ENCODE results near the gene C14orf180. TPM values are rescaled to one million over a fixed set of nuclear protein-coding genes. Genes with fewer than 3 reads are reported as not detected.

C14orf180 gene
- total RNA-seq, 1 experiment from 2014 or later, result not detected

- intact Hi-C loops (cut with micrococcal nuclease; ENCODE audit: unreplicated experiment), result no loop called here
- Histone ChIP-seq H3K4me2 (no peak overlapping the region), H3K9me2 (ENCODE audit: insufficient read depth) (no peaks in the 10 kb centered on the region), H3K9me3 (ENCODE audit: insufficient read depth, low read depth) (no peaks in the 10 kb centered on the region), H3K4me3 (no peak overlapping the region), H3K27ac (no peak overlapping the region), H3K36me3 (ENCODE audit: low read depth) (no peaks in the 10 kb centered on the region), H3K79me2 (ENCODE audit: low read depth) (no peaks in the 10 kb centered on the region), H3K27me3 (ENCODE audit: insufficient read depth, low read depth) (peaks cover 86% of the 10 kb centered on the region), H3K4me1 (replicated peaks; ENCODE audit: insufficient read depth) (no peaks in the 10 kb centered on the region), H4K20me1 (ENCODE audit: insufficient read depth) (no peaks in the 10 kb centered on the region; the same call in 1 of the 2 replicates), H2AFZ (no peak overlapping the region), H3F3A (ENCODE audit: insufficient read depth, low read depth) (no peaks in the 10 kb centered on the region)
- BruUV-seq (replicated peaks), result no TSS peak
- no peak for DNase-seq
- ChIA-PET CTCF (no interaction called here), POLR2A (ENCODE audit: unreplicated experiment) (no interaction called here)
- TF ChIP-seq EZH2 (IDR thresholded peaks at IDR 0.05; ENCODE audit: low read depth), result no peak
- TF ChIP-seq, protein P1, sequence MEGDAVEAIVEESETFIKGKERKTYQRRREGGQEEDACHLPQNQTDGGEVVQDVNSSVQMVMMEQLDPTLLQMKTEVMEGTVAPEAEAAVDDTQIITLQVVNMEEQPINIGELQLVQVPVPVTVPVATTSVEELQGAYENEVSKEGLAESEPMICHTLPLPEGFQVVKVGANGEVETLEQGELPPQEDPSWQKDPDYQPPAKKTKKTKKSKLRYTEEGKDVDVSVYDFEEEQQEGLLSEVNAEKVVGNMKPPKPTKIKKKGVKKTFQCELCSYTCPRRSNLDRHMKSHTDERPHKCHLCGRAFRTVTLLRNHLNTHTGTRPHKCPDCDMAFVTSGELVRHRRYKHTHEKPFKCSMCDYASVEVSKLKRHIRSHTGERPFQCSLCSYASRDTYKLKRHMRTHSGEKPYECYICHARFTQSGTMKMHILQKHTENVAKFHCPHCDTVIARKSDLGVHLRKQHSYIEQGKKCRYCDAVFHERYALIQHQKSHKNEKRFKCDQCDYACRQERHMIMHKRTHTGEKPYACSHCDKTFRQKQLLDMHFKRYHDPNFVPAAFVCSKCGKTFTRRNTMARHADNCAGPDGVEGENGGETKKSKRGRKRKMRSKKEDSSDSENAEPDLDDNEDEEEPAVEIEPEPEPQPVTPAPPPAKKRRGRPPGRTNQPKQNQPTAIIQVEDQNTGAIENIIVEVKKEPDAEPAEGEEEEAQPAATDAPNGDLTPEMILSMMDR (conservative IDR thresholded peaks at IDR 0.05), result no peak
Observed at GRCh38 chr14:104600141-104600643, 20.6 kb downstream of the C14orf180 start.

DNA sequence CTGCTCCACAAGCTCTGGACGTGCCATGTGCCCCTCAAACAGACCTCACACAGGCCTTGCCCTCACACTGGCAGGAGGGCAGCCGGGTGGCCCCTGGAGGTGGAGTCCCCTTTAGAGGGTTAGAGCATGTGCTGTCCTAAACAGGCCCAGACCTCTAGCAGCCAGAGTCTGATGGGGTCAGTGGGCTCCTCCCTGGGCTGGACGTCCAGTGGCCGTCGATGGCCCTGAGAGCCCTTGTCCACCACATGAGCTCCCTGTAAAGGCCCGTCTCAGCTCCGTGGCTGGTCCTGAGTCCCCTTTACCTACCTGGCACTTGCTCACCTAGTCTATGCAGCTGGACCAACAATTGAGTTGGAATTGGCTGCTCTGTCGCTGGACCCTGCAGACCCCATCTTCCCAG, 21.2 kb downstream of the C14orf180 start:
- H3K27ac ChIP-seq, result no peak overlapping the region
- H3K27me3 ChIP-seq (ENCODE audit: insufficient read depth, low read depth), result peaks cover 86% of the 10 kb centered on the region
- H4K20me1 ChIP-seq (ENCODE audit: insufficient read depth), result no peaks in the 10 kb centered on the region; the same call in 1 of the 2 replicates
- H3K9me3 ChIP-seq (ENCODE audit: insufficient read depth, low read depth), result no peaks in the 10 kb centered on the region
- H3K36me3 ChIP-seq (ENCODE audit: low read depth), result no peaks in the 10 kb centered on the region
- DNase-seq, result no peak
- intact Hi-C loops (cut with micrococcal nuclease; ENCODE audit: unreplicated experiment), result no loop called here
- no peaks in the 10 kb centered on the region for H3K79me2 ChIP-seq (ENCODE audit: low read depth)
- no peak overlapping the region for H3K4me2 ChIP-seq
- H3K4me3 ChIP-seq, result no peak overlapping the region
- POLR2A ChIA-PET (ENCODE audit: unreplicated experiment), result no interaction called here
- no peak for TF ChIP-seq EZH2 (IDR thresholded peaks at IDR 0.05; ENCODE audit: low read depth)
- TF ChIP-seq, protein P1 (conservative IDR thresholded peaks at IDR 0.05), result no peak
- no peaks in the 10 kb centered on the region for H3K9me2 ChIP-seq (ENCODE audit: insufficient read depth)
- no peaks in the 10 kb centered on the region for H3F3A ChIP-seq (ENCODE audit: insufficient read depth, low read depth)
- no TSS peak for BruUV-seq (replicated peaks)
- CTCF ChIA-PET, result no interaction called here
- no peaks in the 10 kb centered on the region for H3K4me1 ChIP-seq (replicated peaks; ENCODE audit: insufficient read depth)
- H2AFZ ChIP-seq, result no peak overlapping the region

DNA sequence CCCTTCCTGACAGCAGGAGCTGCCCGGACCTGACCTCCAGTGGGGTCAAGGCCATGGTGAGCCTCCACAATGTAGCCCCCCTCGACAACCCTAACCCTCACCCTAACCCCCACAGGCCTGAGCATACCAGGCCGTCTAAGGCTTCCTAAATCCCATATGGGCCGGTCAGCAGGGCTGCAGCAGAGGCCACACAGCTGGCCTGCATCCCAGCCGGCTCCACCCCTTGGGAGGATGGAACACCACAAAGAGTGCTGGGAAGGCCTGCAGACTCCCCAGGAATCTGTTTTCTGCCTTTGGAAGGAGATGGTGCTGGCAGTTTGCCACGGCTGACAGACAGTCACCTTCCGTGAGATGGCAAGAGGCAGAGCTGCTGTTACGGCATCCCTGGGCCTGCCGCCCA, 22.2 kb downstream of the C14orf180 start:
- CTCF ChIA-PET, result no interaction called here
- POLR2A ChIA-PET (ENCODE audit: unreplicated experiment), result no interaction called here
- no peak overlapping the region for H3K27ac ChIP-seq
- H3K4me3 ChIP-seq, result no peak overlapping the region
- no peak overlapping the region for H2AFZ ChIP-seq
- H3K4me2 ChIP-seq, result no peak overlapping the region
- no peaks in the 10 kb centered on the region for H3K79me2 ChIP-seq (ENCODE audit: low read depth)
- no peaks in the 10 kb centered on the region for H3K9me2 ChIP-seq (ENCODE audit: insufficient read depth)
- no peak for TF ChIP-seq EZH2 (IDR thresholded peaks at IDR 0.05; ENCODE audit: low read depth)
- TF ChIP-seq, protein P1 (conservative IDR thresholded peaks at IDR 0.05), result no peak
- no peak for DNase-seq
- H3K4me1 ChIP-seq (replicated peaks; ENCODE audit: insufficient read depth), result no peaks in the 10 kb centered on the region
- H3K36me3 ChIP-seq (ENCODE audit: low read depth), result no peaks in the 10 kb centered on the region
- intact Hi-C loops (cut with micrococcal nuclease; ENCODE audit: unreplicated experiment), result no loop called here
- H3K27me3 ChIP-seq (ENCODE audit: insufficient read depth, low read depth), result peaks cover 85% of the 10 kb centered on the region
- no peaks in the 10 kb centered on the region for H3K9me3 ChIP-seq (ENCODE audit: insufficient read depth, low read depth)
- no peaks in the 10 kb centered on the region; the same call in 1 of the 2 replicates for H4K20me1 ChIP-seq (ENCODE audit: insufficient read depth)
- no TSS peak for BruUV-seq (replicated peaks)
- no peaks in the 10 kb centered on the region for H3F3A ChIP-seq (ENCODE audit: insufficient read depth, low read depth)
